AG09319 (cell line): ENCODE data around the gene AFDN.

Experiments used
- DNase-seq: peaks from one replicate; pipeline ENCODE4 v3.0.0-alpha.2; 2010; ENCODE audit warnings: low read depth; ENCODE audit errors: extremely low read depth
- CTCF ChIP-seq: IDR thresholded peaks from 2 replicates; pipeline ENCODE4 v1.5.1; 2011; ENCODE audit warnings: low read depth, mild to moderate bottlenecking, inconsistent platforms, low read length, moderate library complexity

AFDN gene

GRCh38 chr6:167801263-167801662 is 25.4 kb upstream of the AFDN start:
- DNase-seq = no peak
- no peak for TF ChIP-seq CTCF

- DNase-seq = no peak
- TF ChIP-seq CTCF = no peak
These were observed 24.4 kb upstream of the AFDN start for GRCh38 chr6:167802339-167802738.

- TF ChIP-seq CTCF = no peak
- DNase-seq = no peak
These were observed 22.9 kb upstream of the AFDN start for GRCh38 chr6:167803816-167804215.

- no peak for DNase-seq
- no peak for TF ChIP-seq CTCF
These were observed 22.3 kb upstream of the AFDN start for GRCh38 chr6:167804281-167805013.

- no peak for DNase-seq
- TF ChIP-seq CTCF = no peak
These were observed 21.2 kb upstream of the AFDN start for GRCh38 chr6:167805349-167806060.

- no peak for DNase-seq
- TF ChIP-seq CTCF = no peak
These were observed 20.5 kb upstream of the AFDN start for GRCh38 chr6:167806061-167806700.

GRCh38 chr6:167807200-167807599 is 19.5 kb upstream of the AFDN start:
- no peak for TF ChIP-seq CTCF
- no peak for DNase-seq
